Measurements from ENCODE around the gene KIDINS220. TPM values are rescaled to one million over a fixed set of nuclear protein-coding genes. Genes with fewer than 3 reads are reported as not detected.

The KIDINS220 gene
- total and polyA plus RNA-seq, 9 of the 15 experiments (the other 6 are each of a cell fraction or from before 2014, with no cell fraction given): 15.2 to 48.0 (median 34.4) TPM

GRCh38 chr2:8719528-8719927 lies 117.9 kb downstream of the KIDINS220 start (continued):
- no peak for TF ChIP-seq STAT5B (CRISPR knock-in tag; IDR thresholded peaks at IDR 0.05)
- no peak for TF ChIP-seq ZNF24 (IDR thresholded peaks at IDR 0.05)

GRCh38 chr2:8714971-8715370 lies 122.4 kb downstream of the KIDINS220 start:
- 45% methylated on average over 5 of the region's 5 CpGs for WGBS (ENCODE audit: insufficient coverage, low coverage, missing lambda C conversion rate)
- in situ Hi-C loops (cut with MboI): no loop called here

More at GRCh38 chr2:8714971-8715370, 122.4 kb downstream of the KIDINS220 start:
- POLR2A ChIA-PET: no interaction called here
- Histone ChIP-seq H3K36me3 (ENCODE audit: control insufficient read depth, insufficient read depth, low read length) (no peaks in the 10 kb centered on the region), H4K20me1 (replicated peaks; ENCODE audit: control insufficient read depth, insufficient read depth, low read length) (no peaks in the 10 kb centered on the region), H3K4me1 (replicated peaks in 1 of 2; ENCODE audit: control insufficient read depth in 2 of 2, insufficient read depth in 2 of 2, low read length in 2 of 2) (peaks cover 5 to 10% of the 10 kb centered on the region in 2 experiments; a peak in 3 of 5 replicates), H3K27me3 (ENCODE audit: control insufficient read depth in 2 of 2, insufficient read depth in 2 of 2, low read length in 2 of 2) (no peaks in the 10 kb centered on the region), H3K4me3 (no peak overlapping the region), H3K9me1 (ENCODE audit: control insufficient read depth, insufficient read depth, low read length) (no peaks in the 10 kb centered on the region), H3K79me2 (ENCODE audit: control insufficient read depth, insufficient read depth, low read length) (no peaks in the 10 kb centered on the region), H3K4me2 (ENCODE audit: insufficient read depth, low read length) (no peak overlapping the region), H3K9ac (ENCODE audit: insufficient read depth in 1 of 2, low read depth in 2 of 2, low read length in 2 of 2) (no peak overlapping the region), H3K27ac (ENCODE audit: extremely low read depth, low read depth, low read length) (no peak overlapping the region), H3K9me3 (replicated peaks; ENCODE audit: control insufficient read depth, insufficient read depth, low read depth, low read length) (no peaks in the 10 kb centered on the region), H2AFZ (ENCODE audit: low read depth, low read length) (peak overlapping the region; percentile 58; the same call in 1 of the 2 replicates)
- FAIRE-seq (no peak), DNase-seq (ENCODE audit: extremely low read depth in 1 of 4, low spot score in 3 of 4) (no peak), ATAC-seq (no peak)
- CTCF ChIA-PET (ENCODE audit: low intra/inter-chr PET ratio): no interaction called here
- no peak for TF ChIP-seq FOXJ2 (tag; IDR thresholded peaks at IDR 0.05)
- TF ChIP-seq CEBPB (tag; IDR thresholded peaks at IDR 0.05): peak; percentile 54
- TF ChIP-seq ZNF507 (tag; conservative IDR thresholded peaks at IDR 0.05): no peak
- TF ChIP-seq KLF1 (tag; IDR thresholded peaks at IDR 0.05): no peak
- TF ChIP-seq ZBTB9 (CRISPR knock-in tag; IDR thresholded peaks at IDR 0.05): no peak
- TF ChIP-seq RBM17 (IDR thresholded peaks at IDR 0.05; ENCODE audit: borderline replicate concordance, low read depth, low read length): no peak
- TF ChIP-seq CEBPG (CRISPR knock-in tag; IDR thresholded peaks at IDR 0.05): no peak
- 0 out of 4 replicates have a peak, but pooled peaks of 1 of the 2 experiments have one; percentile 24 for TF ChIP-seq CEBPG (tag; conservative IDR thresholded peaks at IDR 0.05 in 1 of 2, IDR thresholded peaks at IDR 0.05 in 1 of 2)
- no peak for TF ChIP-seq CBFA2T2 (conservative IDR thresholded peaks at IDR 0.05)
- no peak for TF ChIP-seq CREB3L1 (IDR thresholded peaks at IDR 0.05; ENCODE audit: borderline replicate concordance, low read depth)
- TF ChIP-seq NFRKB (IDR thresholded peaks at IDR 0.05; ENCODE audit: low read depth): no peak
- TF ChIP-seq MAX (CRISPR knock-in tag; IDR thresholded peaks at IDR 0.05): no peak
- TF ChIP-seq NFIC (IDR thresholded peaks at IDR 0.05): no peak
- no peak for TF ChIP-seq MYC (IDR thresholded peaks at IDR 0.05; ENCODE audit: low read depth, low read length)
- TF ChIP-seq MYC (CRISPR knock-in tag; IDR thresholded peaks at IDR 0.05; ENCODE audit: borderline replicate concordance, low read depth): no peak
- TF ChIP-seq MIER1 (IDR thresholded peaks at IDR 0.05; ENCODE audit: low read depth): no peak
- no TSS peak for BruUV-seq (replicated peaks)
- intact Hi-C loops (cut with micrococcal nuclease): no loop called here

Measured in K562 (cell line).